HL-60 (cell line): Measurements from ENCODE around the gene HOXB1.

ENCODE experiments used
- DNase-seq, 2 experiments: peaks; one replicate each; pipeline ENCODE4 v3.0.0-alpha.2; 2010 to 2020; ENCODE audit warnings: low read depth in 1 of 2, low spot score in 1 of 2
- H3K27ac ChIP-seq: fragments of 250-450 bp; sonication (Bioruptor Pico); replicated peaks from 2 replicates; pipeline ENCODE4 v1.5.1; 2020; ENCODE audit warnings: mild to moderate bottlenecking, moderate library complexity
- H3K27me3 ChIP-seq: fragments of 250-450 bp; sonication (Bioruptor Pico); 2 replicates; pipeline ENCODE4 v1.5.1; 2021; ENCODE audit warnings: mild to moderate bottlenecking, moderate library complexity; ENCODE audit not compliant: insufficient read depth, poor library complexity, severe bottlenecking
- H3K4me3 ChIP-seq: replicated peaks from 2 replicates; pipeline ENCODE4 v1.5.1; 2011; ENCODE audit warnings: mild to moderate bottlenecking, control low read depth, low read length; ENCODE audit not compliant: insufficient read depth
- GABPA ChIP-seq: IDR thresholded peaks from 2 replicates; pipeline ENCODE4 v1.6.1; 2012; ENCODE audit warnings: low read depth
- POLR2AphosphoS5 ChIP-seq: IDR thresholded peaks from 2 replicates; pipeline ENCODE4 v1.6.1; 2012; ENCODE audit warnings: low read depth
- SPI1 ChIP-seq: IDR thresholded peaks from 2 replicates; pipeline ENCODE4 v1.6.1; 2012; ENCODE audit warnings: low read depth, mild to moderate bottlenecking, borderline replicate concordance
- TF ChIP-seq, protein P1 (sequence below): IDR thresholded peaks from 2 replicates; pipeline ENCODE4 v1.6.1; 2012; ENCODE audit warnings: low read depth; ENCODE audit not compliant: insufficient replicate concordance
- TF ChIP-seq, protein P2 (sequence below): IDR thresholded peaks from one replicate; pipeline ENCODE4 v1.5.1; 2011; ENCODE audit warnings: low read length, control low read depth, inconsistent platforms; ENCODE audit not compliant: insufficient read depth

The HOXB1 gene

DNA sequence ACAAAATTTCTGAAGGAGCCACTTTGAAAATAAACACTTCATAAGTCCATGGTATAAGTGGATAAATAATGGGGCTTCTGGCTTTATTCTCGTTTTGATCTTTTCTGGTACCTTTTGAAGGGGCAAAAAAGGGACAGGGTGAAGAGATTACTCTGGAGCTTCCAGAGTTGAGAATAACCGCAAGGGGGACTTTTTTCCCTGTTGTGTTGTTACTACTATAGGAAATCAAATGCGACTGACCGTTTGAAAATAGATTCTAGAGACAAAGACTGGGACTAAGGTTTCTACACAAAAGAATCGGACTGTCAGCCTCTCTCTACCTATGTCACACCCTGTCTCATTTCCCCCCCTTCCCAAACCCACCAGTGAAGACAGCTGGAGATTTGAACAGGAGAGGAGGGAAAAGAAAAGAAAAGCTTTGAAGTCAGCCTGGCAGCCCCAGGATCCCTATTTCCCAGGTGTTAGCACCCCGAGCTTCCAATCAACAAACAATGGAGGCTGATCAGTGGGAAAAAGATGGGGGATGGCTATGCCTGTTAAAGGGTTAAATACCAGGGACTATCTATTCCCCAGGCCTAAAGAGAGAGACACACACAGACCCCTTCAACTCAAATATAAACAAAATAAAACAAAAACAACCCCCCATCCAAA is 39.0 kb upstream of the HOXB1 start:
- TF ChIP-seq, protein P1, sequence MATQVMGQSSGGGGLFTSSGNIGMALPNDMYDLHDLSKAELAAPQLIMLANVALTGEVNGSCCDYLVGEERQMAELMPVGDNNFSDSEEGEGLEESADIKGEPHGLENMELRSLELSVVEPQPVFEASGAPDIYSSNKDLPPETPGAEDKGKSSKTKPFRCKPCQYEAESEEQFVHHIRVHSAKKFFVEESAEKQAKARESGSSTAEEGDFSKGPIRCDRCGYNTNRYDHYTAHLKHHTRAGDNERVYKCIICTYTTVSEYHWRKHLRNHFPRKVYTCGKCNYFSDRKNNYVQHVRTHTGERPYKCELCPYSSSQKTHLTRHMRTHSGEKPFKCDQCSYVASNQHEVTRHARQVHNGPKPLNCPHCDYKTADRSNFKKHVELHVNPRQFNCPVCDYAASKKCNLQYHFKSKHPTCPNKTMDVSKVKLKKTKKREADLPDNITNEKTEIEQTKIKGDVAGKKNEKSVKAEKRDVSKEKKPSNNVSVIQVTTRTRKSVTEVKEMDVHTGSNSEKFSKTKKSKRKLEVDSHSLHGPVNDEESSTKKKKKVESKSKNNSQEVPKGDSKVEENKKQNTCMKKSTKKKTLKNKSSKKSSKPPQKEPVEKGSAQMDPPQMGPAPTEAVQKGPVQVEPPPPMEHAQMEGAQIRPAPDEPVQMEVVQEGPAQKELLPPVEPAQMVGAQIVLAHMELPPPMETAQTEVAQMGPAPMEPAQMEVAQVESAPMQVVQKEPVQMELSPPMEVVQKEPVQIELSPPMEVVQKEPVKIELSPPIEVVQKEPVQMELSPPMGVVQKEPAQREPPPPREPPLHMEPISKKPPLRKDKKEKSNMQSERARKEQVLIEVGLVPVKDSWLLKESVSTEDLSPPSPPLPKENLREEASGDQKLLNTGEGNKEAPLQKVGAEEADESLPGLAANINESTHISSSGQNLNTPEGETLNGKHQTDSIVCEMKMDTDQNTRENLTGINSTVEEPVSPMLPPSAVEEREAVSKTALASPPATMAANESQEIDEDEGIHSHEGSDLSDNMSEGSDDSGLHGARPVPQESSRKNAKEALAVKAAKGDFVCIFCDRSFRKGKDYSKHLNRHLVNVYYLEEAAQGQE, result no peak
- no peak for TF ChIP-seq SPI1
- no peak for TF ChIP-seq GABPA
- no peak for TF ChIP-seq POLR2AphosphoS5
- TF ChIP-seq, protein P2, sequence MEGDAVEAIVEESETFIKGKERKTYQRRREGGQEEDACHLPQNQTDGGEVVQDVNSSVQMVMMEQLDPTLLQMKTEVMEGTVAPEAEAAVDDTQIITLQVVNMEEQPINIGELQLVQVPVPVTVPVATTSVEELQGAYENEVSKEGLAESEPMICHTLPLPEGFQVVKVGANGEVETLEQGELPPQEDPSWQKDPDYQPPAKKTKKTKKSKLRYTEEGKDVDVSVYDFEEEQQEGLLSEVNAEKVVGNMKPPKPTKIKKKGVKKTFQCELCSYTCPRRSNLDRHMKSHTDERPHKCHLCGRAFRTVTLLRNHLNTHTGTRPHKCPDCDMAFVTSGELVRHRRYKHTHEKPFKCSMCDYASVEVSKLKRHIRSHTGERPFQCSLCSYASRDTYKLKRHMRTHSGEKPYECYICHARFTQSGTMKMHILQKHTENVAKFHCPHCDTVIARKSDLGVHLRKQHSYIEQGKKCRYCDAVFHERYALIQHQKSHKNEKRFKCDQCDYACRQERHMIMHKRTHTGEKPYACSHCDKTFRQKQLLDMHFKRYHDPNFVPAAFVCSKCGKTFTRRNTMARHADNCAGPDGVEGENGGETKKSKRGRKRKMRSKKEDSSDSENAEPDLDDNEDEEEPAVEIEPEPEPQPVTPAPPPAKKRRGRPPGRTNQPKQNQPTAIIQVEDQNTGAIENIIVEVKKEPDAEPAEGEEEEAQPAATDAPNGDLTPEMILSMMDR, result no peak
- no peak overlapping the region for H3K4me3 ChIP-seq
- H3K27me3 ChIP-seq, result peaks cover 70% of the 10 kb centered on the region
- no peak overlapping the region for H3K27ac ChIP-seq
- DNase-seq, result no peak

DNA sequence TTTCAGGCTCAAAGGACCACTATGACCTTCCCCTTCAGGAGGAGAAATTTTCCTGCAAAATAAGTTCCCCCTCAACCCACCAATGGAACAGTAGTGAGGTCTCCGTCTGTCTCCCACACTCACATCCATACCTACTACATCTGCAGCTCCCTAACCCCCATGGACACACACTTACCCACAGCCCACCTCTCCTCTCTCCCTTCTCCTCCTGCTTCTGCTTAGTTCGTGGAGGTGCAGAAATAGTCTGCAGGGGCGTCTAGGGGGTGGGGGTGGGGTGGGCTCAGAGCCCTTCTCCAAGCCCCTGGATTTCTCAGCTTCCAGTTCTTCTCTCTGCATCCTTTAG is 38.4 kb upstream of the HOXB1 start:
- TF ChIP-seq GABPA (no peak), POLR2AphosphoS5 (no peak), SPI1 (no peak)
- TF ChIP-seq, protein P2, result no peak
- TF ChIP-seq, protein P1, result no peak
- Histone ChIP-seq H3K27ac (no peak overlapping the region), H3K4me3 (no peak overlapping the region), H3K27me3 (peaks cover 68% of the 10 kb centered on the region)
- DNase-seq, result no peak

DNA sequence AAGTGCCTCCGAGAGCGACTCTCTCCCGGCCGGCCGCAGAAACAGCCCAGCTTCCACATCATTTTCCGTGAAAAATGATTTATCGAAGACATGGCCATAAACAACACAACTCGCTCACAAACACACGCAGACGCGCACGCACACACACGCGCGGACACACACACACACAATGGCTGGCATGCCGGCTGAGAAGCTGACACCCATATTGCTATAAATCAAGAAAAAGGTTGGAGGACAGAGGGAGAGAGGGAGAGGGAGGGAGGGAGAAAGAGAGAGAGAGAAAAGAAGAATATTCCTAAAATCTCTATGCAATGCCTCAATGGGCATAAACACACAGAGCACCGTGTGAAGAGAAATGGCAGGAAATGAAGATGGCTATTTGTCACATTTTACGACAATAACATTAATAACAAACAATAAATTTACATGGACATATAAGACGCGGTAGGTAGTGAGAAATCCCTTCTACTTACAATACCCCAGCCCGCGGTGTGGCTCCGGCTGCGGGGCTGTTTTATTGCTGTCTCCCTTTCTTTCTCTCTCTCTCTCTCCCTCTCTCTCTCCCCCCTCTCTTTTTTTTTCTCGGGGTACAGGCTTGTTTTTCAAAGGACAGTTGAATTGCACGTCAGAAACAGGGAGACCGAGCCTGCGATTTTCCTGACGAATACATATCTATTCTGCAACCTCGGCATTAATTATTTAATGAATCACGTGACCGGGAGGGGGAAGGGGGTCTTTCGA is 37.9 kb upstream of the HOXB1 start:
- DNase-seq, result no peak
- H3K4me3 ChIP-seq, result no peak overlapping the region
- H3K27ac ChIP-seq, result no peak overlapping the region
- peaks cover 63% of the 10 kb centered on the region for H3K27me3 ChIP-seq
- TF ChIP-seq, protein P1, result no peak
- TF ChIP-seq POLR2AphosphoS5 (no peak), SPI1 (no peak), GABPA (no peak)
- TF ChIP-seq, protein P2, result no peak
